ENCODE measurements around the gene S100Z.

The S100Z gene

DNA sequence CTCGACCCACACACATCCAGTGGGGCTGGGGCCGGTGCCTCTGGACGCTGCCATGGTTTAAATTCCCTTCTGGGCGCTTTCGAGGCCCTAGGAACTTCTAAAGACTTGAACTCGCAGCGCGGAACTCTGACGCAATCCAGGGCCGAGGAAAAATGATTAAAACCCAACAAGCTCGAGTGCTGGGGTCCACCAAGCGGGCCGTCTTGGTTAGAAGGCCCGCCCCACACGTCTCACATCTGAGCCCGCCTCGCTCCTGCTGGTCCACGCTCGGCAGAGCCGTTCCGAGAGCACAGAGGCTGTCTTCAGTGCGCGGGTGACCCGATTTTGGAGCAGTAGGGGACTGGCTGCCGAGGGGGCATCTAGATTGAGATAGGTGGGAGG lies 104.6 kb downstream of the S100Z start:
- DNase-seq = no peak

DNA sequence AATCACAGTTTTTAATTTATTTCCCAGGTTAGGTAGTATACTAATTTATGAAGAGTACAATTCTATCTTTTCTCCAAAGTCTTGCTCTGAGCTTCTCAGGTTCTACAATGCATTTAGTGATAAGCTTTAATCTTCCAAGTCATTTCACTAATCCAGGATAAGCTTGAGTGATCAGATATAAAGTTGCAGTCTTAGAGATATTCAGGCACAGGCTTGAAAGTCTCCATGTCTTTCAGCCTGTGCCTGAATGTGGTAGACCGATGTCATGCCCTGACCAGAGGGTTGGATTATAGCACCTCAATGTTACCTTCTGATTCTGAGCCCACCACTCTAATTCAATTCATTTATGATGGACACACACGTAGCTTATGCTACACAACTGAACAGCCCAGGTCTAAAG lies 106.2 kb downstream of the S100Z start:
- no peak for DNase-seq

DNA sequence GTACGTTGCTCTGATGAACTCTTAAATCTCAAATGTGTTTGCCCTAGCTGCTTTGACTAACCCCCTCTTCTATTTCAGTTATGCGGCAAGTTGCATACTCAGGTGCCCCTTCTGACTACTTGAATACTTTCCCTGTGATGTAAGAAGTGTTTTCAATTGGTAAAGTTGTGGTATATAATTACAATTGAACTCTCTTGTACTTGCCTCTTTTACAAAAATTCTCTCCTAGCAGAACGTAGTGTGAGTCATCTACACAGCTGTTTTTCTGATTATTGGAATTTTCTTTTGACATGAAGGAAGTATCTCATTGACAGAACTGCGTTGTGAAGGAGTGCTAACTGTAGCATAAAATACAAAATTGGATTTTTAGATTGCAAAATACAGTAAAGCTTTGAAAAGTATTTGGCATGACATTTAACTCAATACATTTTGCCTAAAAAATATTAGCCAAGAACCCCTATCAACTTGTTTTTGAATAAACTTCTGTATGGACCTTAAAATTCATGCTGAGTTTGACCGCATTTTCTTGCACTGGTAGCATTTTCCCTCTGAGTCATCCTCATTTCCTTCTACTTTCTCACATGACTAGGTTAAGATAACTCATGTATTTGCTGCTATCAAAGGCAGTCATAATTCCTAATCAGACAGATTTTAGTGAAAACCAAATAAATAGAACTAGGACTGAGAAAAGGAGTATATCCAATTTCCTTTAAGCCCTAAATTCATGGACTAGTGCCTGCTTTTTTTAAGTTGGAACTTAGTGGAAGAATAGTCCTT lies 109.4 kb downstream of the S100Z start:
- DNase-seq = peak; percentile 82

DNA sequence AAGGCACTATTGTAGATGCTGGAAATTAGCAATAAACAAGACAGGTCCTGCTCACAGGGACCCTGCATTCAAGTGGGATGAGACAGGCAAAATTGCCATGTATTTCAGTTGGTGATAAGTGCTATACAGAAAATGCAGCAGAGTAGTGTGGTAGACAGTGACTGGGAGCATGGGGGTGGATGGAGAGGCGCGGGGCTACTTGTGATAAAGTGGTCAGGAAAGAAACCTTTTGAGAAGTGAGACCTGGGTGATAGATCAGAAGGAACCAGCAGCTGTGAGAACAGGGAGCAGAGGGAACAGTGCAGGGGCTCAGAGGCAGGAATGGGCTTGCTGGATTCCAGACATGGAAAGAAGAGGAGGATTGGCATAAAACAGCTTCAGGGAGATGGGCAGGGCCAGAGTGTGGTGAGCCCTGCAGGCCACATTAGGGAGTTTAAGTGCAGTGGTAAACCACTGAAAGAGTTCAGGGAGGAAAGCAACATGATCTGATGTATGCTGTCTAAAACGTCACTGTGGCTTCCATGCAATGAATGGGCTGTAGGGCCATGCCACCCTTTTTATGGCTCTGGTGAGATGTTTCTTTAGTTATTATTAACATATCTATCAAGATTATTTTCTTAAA lies 110.3 kb downstream of the S100Z start:
- DNase-seq = peak; percentile 86

DNA sequence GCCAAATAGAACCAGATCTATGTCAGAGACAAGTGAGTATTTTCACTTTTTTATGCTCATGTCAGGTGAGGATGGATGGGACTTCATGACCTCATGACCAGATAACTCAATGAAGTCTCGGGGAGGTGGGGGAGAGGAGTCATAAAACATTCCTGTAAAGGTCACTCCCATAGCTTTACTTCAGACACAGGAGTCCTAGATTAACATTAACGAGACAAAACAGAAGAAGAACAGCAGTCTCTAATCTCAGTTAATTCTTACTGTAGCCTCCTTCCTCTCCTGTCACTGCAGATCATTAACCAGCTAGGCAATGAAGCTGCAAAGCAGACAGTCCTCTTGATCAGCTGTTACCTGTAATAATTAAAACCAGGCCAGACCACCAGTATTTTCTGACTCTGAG lies 114.2 kb downstream of the S100Z start:
- peak; percentile 24 for DNase-seq

Data from NCI-H226 (cell line).